AG09319 (cell line): ENCODE measurements around the gene OGFOD2.

Experiments
- DNase-seq: peaks from one replicate; pipeline ENCODE4 v3.0.0-alpha.2; 2010; ENCODE audit warnings: low read depth; ENCODE audit errors: extremely low read depth
- CTCF ChIP-seq: IDR thresholded peaks from 2 replicates; pipeline ENCODE4 v1.5.1; 2011; ENCODE audit warnings: low read depth, mild to moderate bottlenecking, inconsistent platforms, low read length, moderate library complexity

OGFOD2 gene

GRCh38 chr12:122946690-122947341, 28.2 kb upstream of the OGFOD2 start:
- peak; percentile 47 for TF ChIP-seq CTCF
- DNase-seq, result peak; percentile 95

GRCh38 chr12:122947352-122947792, 27.7 kb upstream of the OGFOD2 start:
- no peak for TF ChIP-seq CTCF
- no peak for DNase-seq

- TF ChIP-seq CTCF, result no peak
These were observed 26.4 kb upstream of the OGFOD2 start for GRCh38 chr12:122948605-122949004.

GRCh38 chr12:122949405-122949804, 25.6 kb upstream of the OGFOD2 start:
- TF ChIP-seq CTCF, result no peak

More at GRCh38 chr12:122948605-122949004, 26.4 kb upstream of the OGFOD2 start:
- DNase-seq, result no peak

DNA sequence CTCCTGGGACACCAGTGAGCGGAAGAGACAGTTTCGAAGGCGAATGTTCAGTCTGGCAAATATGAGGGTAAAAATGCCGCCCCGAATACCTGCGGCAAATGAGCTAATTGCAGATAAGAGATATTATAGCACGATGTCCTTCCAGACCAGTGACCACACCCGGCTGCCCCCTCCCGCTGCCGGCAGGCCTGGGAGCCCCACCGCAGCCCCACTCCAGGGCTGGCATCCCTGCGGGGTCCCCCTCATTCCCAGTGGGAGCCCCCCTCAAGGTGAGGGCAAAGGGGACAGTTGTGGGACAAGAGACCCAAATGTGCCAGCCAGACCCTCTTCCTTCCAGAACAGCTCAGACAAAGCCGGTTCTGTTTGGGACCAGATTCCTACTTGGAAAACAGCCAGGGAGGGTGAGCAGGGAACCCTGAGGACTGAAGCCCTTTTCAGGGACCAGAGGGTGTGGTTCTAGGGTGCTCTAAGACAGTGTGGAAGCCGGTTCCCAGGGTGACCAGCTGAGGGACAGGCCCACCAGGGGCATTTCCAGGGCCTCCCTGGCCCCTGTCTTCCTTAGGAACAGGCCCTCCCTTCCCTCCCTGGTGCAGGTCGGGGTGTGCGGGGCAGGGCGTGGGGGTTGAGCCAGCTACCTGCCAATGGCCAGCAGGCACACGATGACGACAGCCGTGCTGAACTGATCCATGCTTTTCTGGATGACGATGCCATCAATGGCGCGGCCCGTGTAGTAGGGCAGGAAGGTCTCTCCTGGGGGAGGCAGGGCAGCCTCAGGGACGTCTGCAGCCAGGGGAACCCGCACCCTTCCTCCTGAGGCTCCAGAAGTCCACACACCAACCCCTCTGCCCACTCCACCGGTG, 25.0 kb upstream of the OGFOD2 start:
- no peak for TF ChIP-seq CTCF

More at GRCh38 chr12:122949405-122949804, 25.6 kb upstream of the OGFOD2 start:
- no peak for DNase-seq

DNA sequence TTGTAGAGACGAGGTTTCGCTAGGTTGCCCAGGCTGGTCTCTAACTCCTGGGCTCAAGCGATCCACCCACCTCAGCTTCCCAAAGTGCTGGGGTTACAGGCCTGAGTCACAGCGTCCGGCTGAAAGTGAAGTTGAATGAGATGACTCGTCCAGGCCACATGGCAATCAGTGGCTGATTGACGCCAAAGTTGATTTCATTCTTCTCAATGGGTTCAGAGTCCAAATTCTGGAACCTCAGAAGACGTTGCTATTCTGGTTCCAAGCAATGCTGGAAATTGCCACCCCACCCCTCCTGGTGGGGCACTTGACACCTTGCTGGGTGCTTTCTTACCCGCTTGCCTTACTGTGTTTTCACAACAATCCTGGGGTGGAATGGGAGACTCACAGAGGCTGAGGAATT, 23.6 kb upstream of the OGFOD2 start:
- TF ChIP-seq CTCF, result no peak
- no peak for DNase-seq

More for the DNA sequence above, 25.0 kb upstream of the OGFOD2 start:
- no peak for DNase-seq
